ENCODE data around the gene SMIM17.

The SMIM17 gene

DNA sequence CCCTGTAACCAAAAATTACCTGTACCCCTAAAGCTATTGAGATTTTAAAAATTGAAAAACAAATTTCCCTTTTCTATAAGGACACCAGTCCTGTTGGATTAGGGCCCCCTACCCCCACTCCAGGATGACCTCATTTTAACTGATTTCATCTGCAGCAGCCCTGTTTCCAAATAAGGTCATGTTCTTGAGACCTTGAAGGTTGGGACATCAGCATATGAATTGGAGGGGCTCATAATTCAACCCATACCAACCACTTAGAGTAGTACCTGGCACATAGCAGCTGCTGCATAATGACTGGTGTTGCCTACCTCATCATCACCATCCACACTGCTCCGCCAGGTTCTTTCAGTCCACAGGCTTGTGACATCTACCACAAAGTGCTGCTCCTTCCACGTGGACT lies 30.2 kb upstream of the SMIM17 start:
- no peak overlapping the region for H3K27ac Mint-ChIP-seq
- peaks cover 5% of the 10 kb centered on the region for H3K27me3 Mint-ChIP-seq (ENCODE audit: low read depth)
- H3K36me3 Mint-ChIP-seq (ENCODE audit: low read depth) = peaks cover 100% of the 10 kb centered on the region
- H3K9me3 Mint-ChIP-seq = peaks cover 98% of the 10 kb centered on the region
- no peaks in the 10 kb centered on the region for H3K4me1 Mint-ChIP-seq
- H3K4me3 Mint-ChIP-seq = no peak overlapping the region
- TF ChIP-seq, protein P1, sequence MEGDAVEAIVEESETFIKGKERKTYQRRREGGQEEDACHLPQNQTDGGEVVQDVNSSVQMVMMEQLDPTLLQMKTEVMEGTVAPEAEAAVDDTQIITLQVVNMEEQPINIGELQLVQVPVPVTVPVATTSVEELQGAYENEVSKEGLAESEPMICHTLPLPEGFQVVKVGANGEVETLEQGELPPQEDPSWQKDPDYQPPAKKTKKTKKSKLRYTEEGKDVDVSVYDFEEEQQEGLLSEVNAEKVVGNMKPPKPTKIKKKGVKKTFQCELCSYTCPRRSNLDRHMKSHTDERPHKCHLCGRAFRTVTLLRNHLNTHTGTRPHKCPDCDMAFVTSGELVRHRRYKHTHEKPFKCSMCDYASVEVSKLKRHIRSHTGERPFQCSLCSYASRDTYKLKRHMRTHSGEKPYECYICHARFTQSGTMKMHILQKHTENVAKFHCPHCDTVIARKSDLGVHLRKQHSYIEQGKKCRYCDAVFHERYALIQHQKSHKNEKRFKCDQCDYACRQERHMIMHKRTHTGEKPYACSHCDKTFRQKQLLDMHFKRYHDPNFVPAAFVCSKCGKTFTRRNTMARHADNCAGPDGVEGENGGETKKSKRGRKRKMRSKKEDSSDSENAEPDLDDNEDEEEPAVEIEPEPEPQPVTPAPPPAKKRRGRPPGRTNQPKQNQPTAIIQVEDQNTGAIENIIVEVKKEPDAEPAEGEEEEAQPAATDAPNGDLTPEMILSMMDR (IDR thresholded peaks at IDR 0.05; ENCODE audit: unreplicated experiment in 3 of 3) = no peak

DNA sequence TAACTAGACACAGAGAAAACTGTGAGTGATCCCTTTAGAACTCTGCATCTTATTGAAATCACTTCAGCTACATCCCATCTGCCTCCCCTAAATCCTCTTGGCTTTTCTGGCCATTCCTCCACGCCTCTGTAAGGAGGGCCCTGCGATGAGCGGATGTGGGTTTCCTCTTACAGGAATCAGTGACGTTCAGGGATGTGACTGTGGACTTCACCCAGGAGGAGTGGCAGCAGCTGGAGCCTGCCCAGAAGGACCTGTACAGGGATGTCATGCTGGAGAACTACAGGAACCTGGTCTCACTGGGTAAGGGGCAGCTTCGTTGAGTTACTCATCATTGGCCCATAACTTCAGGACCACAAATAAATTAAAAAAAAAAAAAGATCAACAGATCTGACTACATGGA lies 29.3 kb upstream of the SMIM17 start:
- Mint-ChIP-seq H3K27me3 (ENCODE audit: low read depth) (peaks cover 7% of the 10 kb centered on the region), H3K27ac (no peak overlapping the region), H3K4me1 (no peaks in the 10 kb centered on the region), H3K36me3 (ENCODE audit: low read depth) (peaks cover 100% of the 10 kb centered on the region), H3K9me3 (peaks cover 97% of the 10 kb centered on the region), H3K4me3 (no peak overlapping the region)
- TF ChIP-seq, protein P1 (IDR thresholded peaks at IDR 0.05; ENCODE audit: unreplicated experiment in 3 of 3) = no peak

DNA sequence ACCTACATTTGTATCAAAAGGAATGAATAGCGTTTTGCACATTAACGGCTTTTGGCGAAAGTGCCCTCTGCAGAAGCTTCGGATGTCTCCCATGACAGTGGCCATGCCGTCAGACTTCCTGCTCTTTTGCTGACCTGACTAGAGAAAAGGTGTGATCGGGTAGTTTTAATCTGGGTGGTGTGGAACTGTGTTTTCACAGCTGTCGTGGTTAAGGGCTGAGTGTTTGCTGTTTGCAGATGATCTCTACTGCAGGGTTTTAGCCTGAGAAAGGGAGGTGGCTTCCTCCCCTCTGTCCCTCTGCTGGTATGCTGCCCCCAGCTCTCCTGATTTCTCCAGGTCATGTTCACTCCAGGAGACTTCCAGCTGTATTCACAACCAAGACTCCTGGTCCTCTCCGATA lies 25.4 kb upstream of the SMIM17 start:
- H3K4me3 Mint-ChIP-seq = no peak overlapping the region
- H3K27ac Mint-ChIP-seq = no peak overlapping the region
- H3K4me1 Mint-ChIP-seq = no peaks in the 10 kb centered on the region
- H3K9me3 Mint-ChIP-seq = peaks cover 90% of the 10 kb centered on the region
- TF ChIP-seq, protein P1 (IDR thresholded peaks at IDR 0.05; ENCODE audit: unreplicated experiment in 3 of 3) = no peak
- H3K27me3 Mint-ChIP-seq (ENCODE audit: low read depth) = peaks cover 7% of the 10 kb centered on the region
- peaks cover 98% of the 10 kb centered on the region for H3K36me3 Mint-ChIP-seq (ENCODE audit: low read depth)

DNA sequence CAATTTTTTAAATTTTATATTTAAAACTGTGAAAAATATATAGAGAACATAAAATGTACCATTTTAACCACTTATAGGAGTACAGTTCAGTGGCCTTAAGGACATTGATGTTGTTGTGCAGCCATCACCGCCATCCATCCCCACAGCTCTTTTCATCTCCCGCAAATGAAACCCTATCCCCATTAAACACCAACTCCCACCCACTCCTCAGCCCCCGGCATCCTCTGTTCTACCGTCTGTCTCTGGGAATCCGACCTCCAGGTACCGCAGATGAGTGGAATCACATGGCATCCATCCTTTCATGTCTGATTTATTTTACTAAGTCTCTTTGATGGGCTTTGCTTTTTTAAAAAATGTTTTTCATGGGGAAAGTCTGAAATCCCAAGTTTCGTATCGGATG lies 23.8 kb upstream of the SMIM17 start:
- Mint-ChIP-seq H3K27ac (no peak overlapping the region), H3K27me3 (ENCODE audit: low read depth) (peaks cover 8% of the 10 kb centered on the region), H3K4me3 (no peak overlapping the region), H3K9me3 (peaks cover 84% of the 10 kb centered on the region), H3K4me1 (no peaks in the 10 kb centered on the region), H3K36me3 (ENCODE audit: low read depth) (peaks cover 98% of the 10 kb centered on the region)
- TF ChIP-seq, protein P1 (IDR thresholded peaks at IDR 0.05; ENCODE audit: unreplicated experiment in 3 of 3) = no peak

DNA sequence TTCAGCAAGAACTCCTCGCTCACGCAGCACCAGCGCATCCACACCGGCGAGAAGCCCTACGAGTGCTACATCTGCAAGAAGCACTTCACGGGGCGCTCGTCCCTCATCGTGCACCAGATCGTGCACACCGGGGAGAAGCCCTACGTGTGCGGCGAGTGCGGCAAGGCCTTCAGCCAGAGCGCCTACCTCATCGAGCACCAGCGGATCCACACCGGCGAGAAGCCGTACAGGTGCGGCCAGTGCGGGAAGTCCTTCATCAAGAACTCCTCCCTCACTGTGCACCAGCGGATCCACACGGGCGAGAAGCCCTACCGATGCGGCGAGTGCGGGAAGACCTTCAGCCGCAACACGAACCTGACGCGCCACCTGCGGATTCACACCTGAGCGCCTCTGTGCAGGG lies 20.6 kb upstream of the SMIM17 start:
- peaks cover 12% of the 10 kb centered on the region for H3K27me3 Mint-ChIP-seq (ENCODE audit: low read depth)
- H3K9me3 Mint-ChIP-seq = peaks cover 69% of the 10 kb centered on the region
- H3K36me3 Mint-ChIP-seq (ENCODE audit: low read depth) = peaks cover 98% of the 10 kb centered on the region
- H3K4me1 Mint-ChIP-seq = no peaks in the 10 kb centered on the region
- no peak overlapping the region for H3K4me3 Mint-ChIP-seq
- H3K27ac Mint-ChIP-seq = no peak overlapping the region
- TF ChIP-seq, protein P1 (IDR thresholded peaks at IDR 0.05; ENCODE audit: unreplicated experiment in 3 of 3) = no peak

DNA sequence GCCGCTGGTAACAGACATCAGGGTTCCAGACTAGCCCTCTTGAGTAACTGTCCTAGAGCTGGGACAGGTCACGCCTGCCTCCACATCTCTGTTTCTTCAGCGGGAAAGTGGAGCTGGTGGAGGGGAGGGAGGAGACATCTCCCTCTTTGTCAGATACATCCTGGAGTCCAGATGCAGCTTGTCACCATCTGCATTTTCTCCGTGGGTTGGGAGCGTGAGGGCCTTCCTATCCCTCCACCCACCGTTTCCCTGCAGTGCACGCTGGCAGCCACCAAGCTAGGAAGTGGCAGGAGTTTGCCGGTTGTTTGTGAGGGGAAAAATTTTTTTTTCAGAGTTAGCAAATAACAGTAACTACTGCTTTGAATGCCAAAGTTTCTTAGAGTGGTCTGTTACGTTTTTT lies 20.0 kb upstream of the SMIM17 start:
- Mint-ChIP-seq H3K27ac (no peak overlapping the region), H3K4me3 (no peak overlapping the region), H3K9me3 (peaks cover 69% of the 10 kb centered on the region), H3K27me3 (ENCODE audit: low read depth) (peaks cover 7% of the 10 kb centered on the region), H3K36me3 (ENCODE audit: low read depth) (peaks cover 98% of the 10 kb centered on the region), H3K4me1 (no peaks in the 10 kb centered on the region)
- TF ChIP-seq, protein P1 (IDR thresholded peaks at IDR 0.05; ENCODE audit: unreplicated experiment in 3 of 3) = no peak
